NCI-H2171 treated with DMSO at 0.1 percent for 48 hours (cell line): Measurements from ENCODE around the gene LYRM9.
"Not testable (repeated sequence)": the region's sequence is repeated elsewhere in the genome, so short reads cannot be mapped to it uniquely, and the experiment has no call there.

Experiments
- DNase-seq: peaks from one replicate; lab custom pipeline; 2025; lab: John Stamatoyannopoulos, UW

The LYRM9 gene

DNA sequence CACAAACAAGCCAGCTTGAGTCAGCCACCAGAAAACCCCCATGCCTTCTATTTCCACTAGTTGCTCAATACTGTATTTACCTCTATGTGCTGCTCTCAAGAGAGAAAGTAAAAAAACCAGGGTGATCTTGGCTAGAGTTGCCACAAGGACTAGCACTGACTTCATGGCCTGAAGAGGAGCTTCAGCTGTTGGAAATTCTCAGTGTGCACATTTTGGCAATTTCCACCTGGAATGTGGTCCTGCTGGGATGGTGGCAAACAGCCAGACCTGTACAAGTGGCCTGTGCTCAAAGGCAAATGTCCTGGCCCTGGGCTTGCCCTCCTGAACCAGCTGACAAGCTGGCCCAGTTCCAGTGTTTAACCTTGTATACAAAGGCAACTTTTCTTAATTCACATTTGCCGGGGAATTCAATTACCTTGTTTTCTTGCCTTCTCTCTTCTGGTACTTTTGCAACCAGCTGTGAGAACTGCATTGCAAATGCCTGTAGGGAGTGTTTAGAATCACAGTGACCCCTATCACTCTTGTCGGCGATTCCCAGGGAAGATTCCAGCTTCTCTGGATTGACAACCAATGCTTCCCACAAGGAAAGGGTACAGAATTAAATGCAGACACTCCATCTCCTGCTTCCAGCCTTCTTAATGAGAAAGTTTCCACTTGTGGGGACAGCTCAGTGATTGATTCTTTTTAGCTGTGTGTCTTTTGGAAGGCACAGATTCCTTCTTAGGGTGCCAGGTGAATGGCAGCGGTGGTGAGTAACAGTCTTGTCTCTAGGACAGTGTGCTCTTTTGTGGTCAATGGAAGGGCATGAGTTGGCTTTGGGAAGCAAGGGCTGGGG is 53.4 kb downstream of the LYRM9 start:
- DNase-seq: not testable (repeated sequence)

DNA sequence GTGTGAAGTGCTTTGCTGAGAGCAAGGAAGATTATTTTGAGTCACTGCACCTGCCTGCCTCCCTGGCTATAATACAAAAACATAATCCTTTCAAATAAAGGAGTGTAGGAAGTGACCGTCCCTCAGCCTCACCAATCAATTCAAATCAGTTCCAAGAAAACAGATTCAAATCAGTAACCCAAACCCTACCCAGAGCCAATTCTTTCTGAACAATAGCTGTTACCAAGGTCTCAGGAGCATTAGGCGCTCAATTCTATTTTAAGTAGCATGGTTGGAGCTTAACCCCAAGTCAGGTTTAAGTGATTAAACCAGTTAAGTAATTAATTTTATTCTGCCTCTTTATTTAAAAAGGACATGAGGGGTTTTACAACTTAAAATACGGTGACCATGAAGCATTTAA is 54.6 kb downstream of the LYRM9 start:
- not testable (repeated sequence) for DNase-seq

DNA sequence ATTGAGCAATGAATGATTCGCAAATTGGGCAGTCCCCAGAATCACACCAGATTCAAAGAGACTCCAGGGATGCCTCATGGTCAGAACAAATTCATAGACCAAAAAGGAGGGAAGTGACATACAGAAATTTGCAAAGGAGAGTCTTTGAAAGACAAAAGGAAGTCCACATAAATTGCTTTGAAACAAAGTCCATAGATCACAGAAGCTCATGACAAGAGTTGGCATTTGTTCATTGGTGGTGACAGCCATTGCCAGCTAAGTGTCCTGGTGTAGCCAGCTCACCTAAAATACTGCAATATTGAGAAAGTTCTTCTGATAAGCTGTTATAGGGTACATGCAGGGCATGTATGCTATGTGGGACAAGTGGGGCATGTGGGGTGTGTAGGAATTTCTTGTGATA is 55.4 kb downstream of the LYRM9 start:
- not testable (repeated sequence) for DNase-seq

DNA sequence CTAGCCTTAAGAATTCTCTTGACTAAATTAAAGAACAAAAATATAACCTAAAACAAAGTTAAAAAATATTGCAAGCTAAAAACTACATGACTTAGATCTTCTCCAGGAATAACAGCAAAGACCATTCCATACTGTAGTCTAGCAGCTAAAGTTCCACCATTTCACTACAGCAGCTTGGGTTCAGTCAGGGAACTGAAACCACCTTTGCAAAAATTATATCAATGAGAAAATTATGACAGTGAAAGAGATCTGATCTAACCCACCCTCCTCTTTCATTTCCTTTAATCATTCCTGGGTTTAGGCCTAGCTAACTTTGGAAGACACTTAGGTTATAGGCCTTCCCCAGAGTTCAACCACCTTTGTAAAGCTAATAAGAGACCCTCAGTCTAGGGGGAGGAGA is 56.5 kb downstream of the LYRM9 start:
- no peak for DNase-seq

DNA sequence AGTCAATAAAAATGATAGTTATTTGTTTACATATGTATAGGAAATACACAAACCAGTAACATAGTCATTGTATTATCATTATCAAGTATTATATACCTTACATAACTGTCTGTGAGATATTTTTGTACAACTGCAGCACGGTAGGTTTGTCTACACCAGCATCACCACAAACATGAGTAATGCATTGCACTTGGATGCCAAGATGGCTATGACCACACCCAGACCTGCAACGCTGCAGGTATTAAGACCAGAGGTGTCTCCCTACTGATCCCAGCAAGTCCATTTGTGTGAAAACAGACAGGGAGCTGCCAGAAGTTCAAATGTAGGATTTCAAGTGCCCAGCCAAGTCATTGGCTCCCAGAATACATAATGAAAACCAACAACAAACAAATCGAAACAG is 58.6 kb downstream of the LYRM9 start:
- no peak for DNase-seq

DNA sequence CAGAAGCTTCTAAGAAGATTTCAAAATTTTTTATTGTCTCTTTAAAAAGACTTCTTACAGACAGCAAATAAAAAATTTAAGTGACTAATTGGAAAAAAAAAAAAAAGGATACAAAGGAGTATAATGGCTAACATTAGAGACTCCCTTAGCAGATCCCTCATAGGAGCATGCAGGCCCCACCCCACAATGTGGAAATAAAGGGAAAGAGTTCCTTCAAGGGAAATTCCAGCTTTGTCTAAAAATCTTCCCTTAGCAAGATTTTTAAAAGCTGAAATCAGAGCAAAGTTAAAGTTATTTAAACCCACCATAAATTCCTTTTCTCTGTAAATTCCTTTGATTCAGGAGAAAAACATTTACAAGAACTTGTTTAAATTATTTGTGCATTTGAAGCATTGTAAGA is 60.3 kb downstream of the LYRM9 start:
- no peak for DNase-seq

DNA sequence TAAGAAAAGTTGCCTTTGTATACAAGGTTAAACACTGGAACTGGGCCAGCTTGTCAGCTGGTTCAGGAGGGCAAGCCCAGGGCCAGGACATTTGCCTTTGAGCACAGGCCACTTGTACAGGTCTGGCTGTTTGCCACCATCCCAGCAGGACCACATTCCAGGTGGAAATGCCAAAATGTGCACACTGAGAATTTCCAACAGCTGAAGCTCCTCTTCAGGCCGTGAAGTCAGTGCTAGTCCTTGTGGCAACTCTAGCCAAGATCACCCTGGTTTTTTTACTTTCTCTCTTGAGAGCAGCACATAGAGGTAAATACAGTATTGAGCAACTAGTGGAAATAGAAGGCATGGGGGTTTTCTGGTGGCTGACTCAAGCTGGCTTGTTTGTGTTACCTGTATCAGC is 63.3 kb downstream of the LYRM9 start:
- not testable (repeated sequence) for DNase-seq

DNA sequence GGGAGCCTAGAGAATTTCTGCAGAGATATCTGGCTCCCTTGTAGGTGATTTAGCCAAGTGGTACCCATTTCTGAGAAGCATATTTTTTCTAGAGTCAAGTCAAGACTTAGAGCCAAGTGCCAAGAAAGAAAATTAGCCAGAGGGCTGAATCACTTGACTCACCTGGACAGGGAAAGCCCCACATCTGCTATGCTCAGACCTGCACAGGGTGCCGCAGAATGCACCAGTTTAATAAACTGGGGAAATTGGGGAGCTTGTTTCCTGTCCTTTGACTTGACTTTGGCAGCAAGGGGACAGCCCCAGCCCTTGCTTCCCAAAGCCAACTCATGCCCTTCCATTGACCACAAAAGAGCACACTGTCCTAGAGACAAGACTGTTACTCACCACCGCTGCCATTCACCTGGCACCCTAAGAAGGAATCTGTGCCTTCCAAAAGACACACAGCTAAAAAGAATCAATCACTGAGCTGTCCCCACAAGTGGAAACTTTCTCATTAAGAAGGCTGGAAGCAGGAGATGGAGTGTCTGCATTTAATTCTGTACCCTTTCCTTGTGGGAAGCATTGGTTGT is 63.9 kb downstream of the LYRM9 start:
- not testable (repeated sequence) for DNase-seq
